Colonic mucosa (tissue), 4 donors: ENCODE data around the gene FMOD. TPM values are rescaled to one million over a fixed set of nuclear protein-coding genes. Genes with fewer than 3 reads are reported as not detected.
"Not testable (repeated sequence)": the region's sequence is repeated elsewhere in the genome, so short reads cannot be mapped to it uniquely, and the experiment has no call there.

Experiments used
- DNase-seq: peaks from one replicate; pipeline ENCODE4 v3.0.0-alpha.2; 2020
- H3K27ac ChIP-seq: fragments of 200-600 bp; one replicate; pipeline ENCODE4 v1.8.0; 2021
- H3K27me3 ChIP-seq: fragments of 200-600 bp; one replicate; pipeline ENCODE4 v1.8.0; 2021
- H3K36me3 ChIP-seq: fragments of 200-600 bp; one replicate; pipeline ENCODE4 v1.8.0; 2021
- H3K4me1 ChIP-seq: fragments of 200-600 bp; one replicate; pipeline ENCODE4 v1.8.0; 2021; ENCODE audit warnings: mild to moderate bottlenecking
- H3K4me3 ChIP-seq: fragments of 200-600 bp; one replicate; pipeline ENCODE4 v1.8.0; 2021
- H3K9ac ChIP-seq, 2 donors: one replicate each; pipeline ENCODE4 v1.7.0; 2013; ENCODE audit warnings: control low read depth in 2 of 2, low read depth in 2 of 2, low read length in 2 of 2
- H3K9me3 ChIP-seq: fragments of 200-600 bp; one replicate; pipeline ENCODE4 v1.8.0; 2021
- intact Hi-C: fragments of 100-400 bp; cut with DNase I; formaldehyde crosslinking; loops from one replicate; pipeline ENCODE4 v1.14.1; 2022
- total RNA-seq, 2 donors: library from RNA; stranded (reverse); fragmentation: NEBNext Ultra II Directional in 1 of 2; extraction: Animal tissue kit (Norgen Biotek cat#: 25700) in 1 of 2; gene quantifications; one replicate each; pipeline ENCODE4 v1.2.1, GENCODE V29; 2021
- TF ChIP-seq, protein P1 (sequence below): fragments of 200-600 bp; IDR thresholded peaks from one replicate; pipeline ENCODE4 v1.8.0; 2022; ENCODE audit warnings: antibody characterized with exemption, mild to moderate bottlenecking
- donor health status: healthy.
- donor health status: DM: no; HTN: no; CAD: no.
- donor health status: DM: no; HTN: no; CAD: no.

The FMOD gene
- total RNA-seq, 2 donors from 2014 or later: 38.6 to 49.3 TPM

DNA sequence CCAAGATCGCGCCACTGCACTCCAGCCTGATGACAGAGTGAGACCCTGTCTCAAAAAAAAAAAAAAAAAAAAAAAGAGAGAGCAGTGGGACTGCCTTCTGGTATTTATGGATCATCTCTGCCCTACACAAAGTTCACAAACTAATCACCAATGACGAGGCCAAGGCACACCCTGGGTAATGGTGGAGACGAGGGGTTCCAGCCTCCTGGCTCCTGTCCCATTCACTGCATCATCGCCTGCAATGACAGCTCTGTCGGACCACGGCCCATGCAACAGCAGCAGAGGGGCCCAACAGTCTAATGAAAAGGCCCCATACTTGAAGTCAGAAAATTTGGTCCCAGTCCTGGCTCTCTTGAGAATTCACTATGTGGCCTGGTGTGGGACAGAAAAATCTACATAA is 48.5 kb downstream of the FMOD start:
- Histone ChIP-seq H3K27me3 (no peaks in the 10 kb centered on the region), H3K4me3 (no peak overlapping the region), H3K4me1 (no peaks in the 10 kb centered on the region), H3K36me3 (no peaks in the 10 kb centered on the region), H3K9ac (no peak overlapping the region), H3K27ac (no peak overlapping the region), H3K9me3 (no peaks in the 10 kb centered on the region)
- TF ChIP-seq, protein P1, sequence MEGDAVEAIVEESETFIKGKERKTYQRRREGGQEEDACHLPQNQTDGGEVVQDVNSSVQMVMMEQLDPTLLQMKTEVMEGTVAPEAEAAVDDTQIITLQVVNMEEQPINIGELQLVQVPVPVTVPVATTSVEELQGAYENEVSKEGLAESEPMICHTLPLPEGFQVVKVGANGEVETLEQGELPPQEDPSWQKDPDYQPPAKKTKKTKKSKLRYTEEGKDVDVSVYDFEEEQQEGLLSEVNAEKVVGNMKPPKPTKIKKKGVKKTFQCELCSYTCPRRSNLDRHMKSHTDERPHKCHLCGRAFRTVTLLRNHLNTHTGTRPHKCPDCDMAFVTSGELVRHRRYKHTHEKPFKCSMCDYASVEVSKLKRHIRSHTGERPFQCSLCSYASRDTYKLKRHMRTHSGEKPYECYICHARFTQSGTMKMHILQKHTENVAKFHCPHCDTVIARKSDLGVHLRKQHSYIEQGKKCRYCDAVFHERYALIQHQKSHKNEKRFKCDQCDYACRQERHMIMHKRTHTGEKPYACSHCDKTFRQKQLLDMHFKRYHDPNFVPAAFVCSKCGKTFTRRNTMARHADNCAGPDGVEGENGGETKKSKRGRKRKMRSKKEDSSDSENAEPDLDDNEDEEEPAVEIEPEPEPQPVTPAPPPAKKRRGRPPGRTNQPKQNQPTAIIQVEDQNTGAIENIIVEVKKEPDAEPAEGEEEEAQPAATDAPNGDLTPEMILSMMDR: no peak
- no peak for DNase-seq
- intact Hi-C loops: no loop called here

DNA sequence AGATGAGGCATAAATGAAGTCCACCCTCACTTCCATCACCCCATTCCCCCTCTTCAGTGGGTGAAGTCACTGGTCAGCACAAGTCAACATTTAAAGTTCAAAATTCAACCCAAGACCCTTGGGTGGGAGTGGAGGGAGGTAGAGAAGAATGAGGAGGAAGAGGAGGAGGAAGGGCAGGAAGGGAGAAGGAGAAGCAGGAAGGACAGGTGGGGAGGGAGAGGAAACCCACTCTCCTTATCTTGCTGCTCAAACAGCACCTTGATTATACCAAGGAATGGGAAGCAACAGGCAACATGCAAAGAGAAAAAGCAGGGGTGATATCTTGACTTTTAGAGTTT is 49.6 kb downstream of the FMOD start:
- H3K4me3 ChIP-seq: no peak overlapping the region
- DNase-seq: no peak
- TF ChIP-seq, protein P1: no peak

DNA sequence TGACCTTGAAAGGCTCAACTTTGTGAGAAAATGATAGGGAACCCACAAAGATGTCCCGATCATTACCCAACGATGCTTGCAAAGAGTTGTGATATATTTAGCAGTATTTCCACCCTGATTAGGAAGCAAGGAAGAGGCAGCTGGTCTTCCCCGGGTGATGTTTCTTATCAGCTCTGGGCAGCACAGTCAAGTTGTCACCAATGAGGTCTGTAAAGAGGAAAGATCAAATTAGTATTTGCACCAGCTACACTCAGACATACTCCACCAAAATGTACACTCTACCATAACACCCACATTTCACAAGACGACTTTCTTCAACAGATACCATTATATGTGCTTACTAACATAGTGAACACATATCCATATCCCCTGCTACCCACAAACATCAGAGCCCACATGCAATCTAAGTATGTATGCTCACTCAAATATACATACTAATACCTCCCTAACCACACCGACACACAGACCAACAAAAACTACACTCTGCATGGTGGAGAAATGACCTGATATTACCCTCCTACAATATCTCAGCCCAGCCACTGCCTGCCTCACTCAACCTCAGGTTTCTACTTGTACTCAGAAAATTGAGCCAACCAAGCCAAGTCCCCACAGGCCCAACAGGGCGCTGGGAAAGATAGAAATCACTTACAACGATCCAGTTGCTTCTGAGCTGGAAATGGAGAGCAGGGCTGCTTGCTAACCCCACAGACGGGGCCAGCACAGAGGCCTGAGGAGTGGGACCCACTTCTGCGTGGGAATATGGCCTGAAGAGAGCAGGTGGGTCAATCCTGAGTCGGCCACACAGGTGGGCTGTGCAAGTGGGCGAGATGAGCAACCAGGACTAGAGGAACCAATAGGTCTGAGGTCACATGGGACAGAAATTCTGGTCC is 50.2 kb downstream of the FMOD start:
- Histone ChIP-seq H3K4me3 (no peak overlapping the region), H3K9ac (no peak overlapping the region), H3K27me3 (no peaks in the 10 kb centered on the region), H3K36me3 (no peaks in the 10 kb centered on the region), H3K4me1 (no peaks in the 10 kb centered on the region), H3K9me3 (no peaks in the 10 kb centered on the region), H3K27ac (no peak overlapping the region)
- intact Hi-C loops: no loop called here
- TF ChIP-seq, protein P1: no peak
- no peak for DNase-seq

More for the DNA sequence above, 49.6 kb downstream of the FMOD start:
- Histone ChIP-seq H3K27ac (no peak overlapping the region), H3K27me3 (no peaks in the 10 kb centered on the region), H3K4me1 (no peaks in the 10 kb centered on the region), H3K9ac (no peak overlapping the region), H3K9me3 (no peaks in the 10 kb centered on the region), H3K36me3 (no peaks in the 10 kb centered on the region)
- intact Hi-C loops: no loop called here

DNA sequence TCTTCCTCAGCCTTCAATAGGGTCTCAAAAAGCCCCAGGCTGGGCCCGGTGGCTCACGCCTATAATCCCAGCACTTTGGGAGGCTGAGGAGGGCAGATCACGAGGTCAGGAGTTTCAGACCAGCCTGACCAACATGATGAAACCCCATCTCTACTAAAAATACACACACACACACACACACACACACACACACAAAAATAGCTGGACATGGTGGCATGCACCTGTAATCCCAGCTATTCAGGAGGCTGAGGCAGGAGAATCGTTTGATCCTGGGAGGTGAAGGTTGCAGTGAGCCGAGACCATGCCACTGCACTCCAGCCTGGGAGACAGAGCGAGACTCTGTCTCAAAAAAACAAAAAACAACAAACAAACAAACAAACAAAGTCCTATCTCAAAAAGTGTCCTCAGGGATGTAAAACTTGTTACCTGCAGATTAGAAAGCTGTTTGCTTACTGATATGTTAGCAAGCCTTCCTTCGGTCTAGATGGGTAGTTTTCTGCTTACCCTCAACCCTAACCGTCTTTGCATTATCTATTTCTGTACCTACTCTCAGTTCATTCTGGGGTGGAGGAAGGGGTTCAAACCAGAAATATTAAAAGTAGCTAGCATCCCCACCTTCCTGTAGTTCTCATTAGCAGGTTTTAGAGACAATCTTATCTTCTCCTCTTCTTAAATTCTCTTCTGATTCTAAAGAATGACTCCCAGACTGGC is 51.0 kb downstream of the FMOD start:
- H3K4me1 ChIP-seq, H3K27me3 ChIP-seq, H3K27ac ChIP-seq, DNase-seq, H3K9me3 ChIP-seq, H3K4me3 ChIP-seq, H3K36me3 ChIP-seq, intact Hi-C loops, H3K9ac ChIP-seq: not testable (repeated sequence)

DNA sequence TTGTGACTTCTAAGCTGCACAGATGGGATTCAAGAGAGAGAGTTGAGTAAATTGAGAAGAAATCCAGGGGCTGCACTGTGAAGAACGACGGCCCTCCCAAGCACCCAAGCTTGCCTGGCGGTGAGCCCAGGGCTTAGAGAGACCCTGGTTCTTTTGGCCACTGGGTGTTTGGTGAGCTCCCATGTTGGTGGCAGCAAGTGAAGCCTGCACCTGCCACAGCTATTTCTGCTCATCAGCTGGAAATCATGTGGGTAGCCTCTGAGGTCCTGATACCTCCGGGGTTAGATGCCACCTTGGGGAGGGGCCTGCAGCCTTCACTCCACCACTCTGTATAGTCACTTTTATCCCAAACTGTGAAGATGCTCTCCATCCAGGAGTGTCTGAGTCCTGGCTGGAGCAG is 51.8 kb downstream of the FMOD start:
- TF ChIP-seq, protein P1: no peak
- Histone ChIP-seq H3K4me1 (no peaks in the 10 kb centered on the region), H3K9me3 (no peaks in the 10 kb centered on the region), H3K4me3 (no peak overlapping the region), H3K27ac (no peak overlapping the region), H3K9ac (no peak overlapping the region), H3K27me3 (no peaks in the 10 kb centered on the region), H3K36me3 (no peaks in the 10 kb centered on the region)
- intact Hi-C loops: no loop called here
- no peak for DNase-seq
